Measurements from ENCODE around the gene EXOC6B. TPM values are rescaled to one million over a fixed set of nuclear protein-coding genes. Genes with fewer than 3 reads are reported as not detected.

The EXOC6B gene
- polyA plus RNA-seq, 1 donor from 2014 or later = 3.2 TPM

GRCh38 chr2:72238311-72238710 is 587.5 kb downstream of the EXOC6B start:
- Mint-ChIP-seq H3K27ac (no peak overlapping the region), H3K4me1 (peaks cover 11 to 23% (median 15%) of the 10 kb centered on the region in 3 donors), H3K9me3 (peaks cover 0 to 4% (median 0%) of the 10 kb centered on the region in 3 donors), H3K36me3 (peaks cover 2% of the 10 kb centered on the region), H3K27me3 (no peaks in the 10 kb centered on the region), H3K4me3 (no peak overlapping the region)

- H3K4me1 Mint-ChIP-seq = peaks cover 11 to 23% (median 15%) of the 10 kb centered on the region in 3 donors
- H3K9me3 Mint-ChIP-seq = peaks cover 0 to 4% (median 0%) of the 10 kb centered on the region in 3 donors
- H3K27ac Mint-ChIP-seq = no peak overlapping the region
- no peaks in the 10 kb centered on the region for H3K27me3 Mint-ChIP-seq
- H3K36me3 Mint-ChIP-seq = peaks cover 2% of the 10 kb centered on the region
- H3K4me3 Mint-ChIP-seq = no peak overlapping the region
Measured at GRCh38 chr2:72237549-72237948, 588.3 kb downstream of the EXOC6B start.

GRCh38 chr2:72236445-72237067 is 589.3 kb downstream of the EXOC6B start:
- Mint-ChIP-seq H3K27me3 (no peaks in the 10 kb centered on the region), H3K4me3 (no peak overlapping the region), H3K9me3 (peaks cover 0 to 4% (median 0%) of the 10 kb centered on the region in 3 donors), H3K4me1 (peaks cover 7 to 17% (median 12%) of the 10 kb centered on the region in 3 donors), H3K27ac (no peak overlapping the region), H3K36me3 (peaks cover 2% of the 10 kb centered on the region)

GRCh38 chr2:72235497-72236415 is 590.1 kb downstream of the EXOC6B start:
- Mint-ChIP-seq H3K27me3 (no peaks in the 10 kb centered on the region), H3K4me1 (peaks cover 2 to 10% (median 5%) of the 10 kb centered on the region in 3 donors), H3K4me3 (no peak overlapping the region), H3K36me3 (peaks cover 2% of the 10 kb centered on the region), H3K9me3 (peaks cover 0 to 4% (median 0%) of the 10 kb centered on the region in 3 donors), H3K27ac (no peak overlapping the region)

- Mint-ChIP-seq H3K4me1 (peaks cover 0 to 10% (median 2%) of the 10 kb centered on the region in 3 donors), H3K27me3 (no peaks in the 10 kb centered on the region), H3K27ac (no peak overlapping the region), H3K36me3 (peaks cover 2% of the 10 kb centered on the region), H3K9me3 (peaks cover 0 to 8% (median 2%) of the 10 kb centered on the region in 3 donors), H3K4me3 (no peak overlapping the region)
Measured at GRCh38 chr2:72233211-72233610, 592.6 kb downstream of the EXOC6B start.

GRCh38 chr2:72222829-72223564 is 602.8 kb downstream of the EXOC6B start:
- H3K27ac Mint-ChIP-seq = no peak overlapping the region
- H3K27me3 Mint-ChIP-seq = no peaks in the 10 kb centered on the region
- H3K4me1 Mint-ChIP-seq = no peaks in the 10 kb centered on the region
- peaks cover 1% of the 10 kb centered on the region for H3K36me3 Mint-ChIP-seq
- H3K4me3 Mint-ChIP-seq = no peak overlapping the region
- peaks cover 0 to 3% (median 3%) of the 10 kb centered on the region in 3 donors for H3K9me3 Mint-ChIP-seq

- Mint-ChIP-seq H3K4me3 (no peak overlapping the region), H3K36me3 (peaks cover 5% of the 10 kb centered on the region), H3K27ac (no peak overlapping the region), H3K27me3 (no peaks in the 10 kb centered on the region), H3K4me1 (no peaks in the 10 kb centered on the region), H3K9me3 (peaks cover 0 to 2% (median 0%) of the 10 kb centered on the region in 3 donors)
Measured at GRCh38 chr2:72220170-72220569, 605.7 kb downstream of the EXOC6B start.

GRCh38 chr2:72214429-72215143 is 611.2 kb downstream of the EXOC6B start:
- Mint-ChIP-seq H3K4me1 (no peaks in the 10 kb centered on the region), H3K27me3 (no peaks in the 10 kb centered on the region), H3K36me3 (peaks cover 3% of the 10 kb centered on the region), H3K27ac (no peak overlapping the region), H3K9me3 (peaks cover 0 to 2% (median 0%) of the 10 kb centered on the region in 3 donors), H3K4me3 (no peak overlapping the region)

GRCh38 chr2:72212486-72212855 is 613.4 kb downstream of the EXOC6B start:
- Mint-ChIP-seq H3K27ac (no peak overlapping the region), H3K27me3 (no peaks in the 10 kb centered on the region), H3K4me3 (no peak overlapping the region), H3K36me3 (peaks cover 3% of the 10 kb centered on the region), H3K4me1 (no peaks in the 10 kb centered on the region), H3K9me3 (peaks cover 0 to 2% (median 0%) of the 10 kb centered on the region in 3 donors)

GRCh38 chr2:72211777-72212485 is 613.9 kb downstream of the EXOC6B start:
- no peaks in the 10 kb centered on the region for H3K27me3 Mint-ChIP-seq
- H3K4me3 Mint-ChIP-seq = no peak overlapping the region
- no peak overlapping the region for H3K27ac Mint-ChIP-seq
- H3K4me1 Mint-ChIP-seq = no peaks in the 10 kb centered on the region
- H3K9me3 Mint-ChIP-seq = peaks cover 0 to 2% (median 0%) of the 10 kb centered on the region in 3 donors
- H3K36me3 Mint-ChIP-seq = peaks cover 3% of the 10 kb centered on the region

GRCh38 chr2:72211350-72211749 is 614.5 kb downstream of the EXOC6B start:
- Mint-ChIP-seq H3K9me3 (peaks cover 0 to 2% (median 0%) of the 10 kb centered on the region in 3 donors), H3K27ac (no peak overlapping the region), H3K4me1 (no peaks in the 10 kb centered on the region), H3K36me3 (peaks cover 3% of the 10 kb centered on the region), H3K4me3 (no peak overlapping the region), H3K27me3 (no peaks in the 10 kb centered on the region)

GRCh38 chr2:72210470-72210869 is 615.4 kb downstream of the EXOC6B start:
- peaks cover 3% of the 10 kb centered on the region for H3K36me3 Mint-ChIP-seq
- H3K27me3 Mint-ChIP-seq = no peaks in the 10 kb centered on the region
- no peaks in the 10 kb centered on the region for H3K4me1 Mint-ChIP-seq
- no peak overlapping the region for H3K4me3 Mint-ChIP-seq
- H3K27ac Mint-ChIP-seq = no peak overlapping the region
- H3K9me3 Mint-ChIP-seq = no peaks in the 10 kb centered on the region

- Mint-ChIP-seq H3K4me1 (no peaks in the 10 kb centered on the region), H3K9me3 (no peaks in the 10 kb centered on the region), H3K27ac (no peak overlapping the region), H3K4me3 (no peak overlapping the region), H3K27me3 (no peaks in the 10 kb centered on the region), H3K36me3 (no peaks in the 10 kb centered on the region)
Measured at GRCh38 chr2:72208225-72208624, 617.6 kb downstream of the EXOC6B start.

- Mint-ChIP-seq H3K4me3 (no peak overlapping the region), H3K27ac (no peak overlapping the region), H3K9me3 (no peaks in the 10 kb centered on the region), H3K27me3 (no peaks in the 10 kb centered on the region), H3K36me3 (no peaks in the 10 kb centered on the region), H3K4me1 (no peaks in the 10 kb centered on the region)
Measured at GRCh38 chr2:72207334-72207733, 618.5 kb downstream of the EXOC6B start.

Measured in IgD-negative memory B cell (primary cell).